ENCODE measurements around the gene ZNF883.

DNA sequence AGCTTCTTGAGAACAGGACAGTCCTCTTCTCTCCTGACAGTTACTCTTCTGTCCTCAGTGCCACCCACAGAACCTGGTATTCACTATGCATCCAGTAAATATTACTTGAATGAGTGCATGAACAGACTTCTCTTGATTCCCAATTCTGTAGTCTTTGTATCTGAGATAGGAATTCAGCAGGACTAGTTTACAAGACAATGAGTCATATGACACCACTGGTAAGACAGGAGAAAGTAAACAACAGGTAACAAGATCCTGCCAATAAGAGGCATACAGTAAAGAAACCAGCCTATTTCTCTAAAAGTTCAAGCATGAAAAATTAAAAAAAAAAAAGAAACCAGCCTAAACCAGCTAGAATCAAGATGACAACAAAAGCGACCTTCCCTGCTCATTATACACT, 6.2 kb downstream of the ZNF883 start:
- TF ChIP-seq, protein P1, sequence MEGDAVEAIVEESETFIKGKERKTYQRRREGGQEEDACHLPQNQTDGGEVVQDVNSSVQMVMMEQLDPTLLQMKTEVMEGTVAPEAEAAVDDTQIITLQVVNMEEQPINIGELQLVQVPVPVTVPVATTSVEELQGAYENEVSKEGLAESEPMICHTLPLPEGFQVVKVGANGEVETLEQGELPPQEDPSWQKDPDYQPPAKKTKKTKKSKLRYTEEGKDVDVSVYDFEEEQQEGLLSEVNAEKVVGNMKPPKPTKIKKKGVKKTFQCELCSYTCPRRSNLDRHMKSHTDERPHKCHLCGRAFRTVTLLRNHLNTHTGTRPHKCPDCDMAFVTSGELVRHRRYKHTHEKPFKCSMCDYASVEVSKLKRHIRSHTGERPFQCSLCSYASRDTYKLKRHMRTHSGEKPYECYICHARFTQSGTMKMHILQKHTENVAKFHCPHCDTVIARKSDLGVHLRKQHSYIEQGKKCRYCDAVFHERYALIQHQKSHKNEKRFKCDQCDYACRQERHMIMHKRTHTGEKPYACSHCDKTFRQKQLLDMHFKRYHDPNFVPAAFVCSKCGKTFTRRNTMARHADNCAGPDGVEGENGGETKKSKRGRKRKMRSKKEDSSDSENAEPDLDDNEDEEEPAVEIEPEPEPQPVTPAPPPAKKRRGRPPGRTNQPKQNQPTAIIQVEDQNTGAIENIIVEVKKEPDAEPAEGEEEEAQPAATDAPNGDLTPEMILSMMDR (IDR thresholded peaks at IDR 0.05) = no peak
- no peak for TF ChIP-seq POLR2A (IDR thresholded peaks at IDR 0.05)
